HL-60 (cell line): Measurements from ENCODE around the gene TCEA2.

Experiments used
- DNase-seq, 2 experiments: peaks; one replicate each; pipeline ENCODE4 v3.0.0-alpha.2; 2010 to 2020; ENCODE audit warnings: low read depth in 1 of 2, low spot score in 1 of 2
- H3K27ac ChIP-seq: fragments of 250-450 bp; sonication (Bioruptor Pico); replicated peaks from 2 replicates; pipeline ENCODE4 v1.5.1; 2020; ENCODE audit warnings: mild to moderate bottlenecking, moderate library complexity
- H3K27me3 ChIP-seq: fragments of 250-450 bp; sonication (Bioruptor Pico); 2 replicates; pipeline ENCODE4 v1.5.1; 2021; ENCODE audit warnings: mild to moderate bottlenecking, moderate library complexity; ENCODE audit not compliant: insufficient read depth, poor library complexity, severe bottlenecking
- H3K4me3 ChIP-seq: replicated peaks from 2 replicates; pipeline ENCODE4 v1.5.1; 2011; ENCODE audit warnings: mild to moderate bottlenecking, control low read depth, low read length; ENCODE audit not compliant: insufficient read depth
- CTCF ChIP-seq: IDR thresholded peaks from one replicate; pipeline ENCODE4 v1.5.1; 2011; ENCODE audit warnings: low read length, control low read depth, inconsistent platforms; ENCODE audit not compliant: insufficient read depth
- GABPA ChIP-seq: IDR thresholded peaks from 2 replicates; pipeline ENCODE4 v1.6.1; 2012; ENCODE audit warnings: low read depth
- POLR2AphosphoS5 ChIP-seq: IDR thresholded peaks from 2 replicates; pipeline ENCODE4 v1.6.1; 2012; ENCODE audit warnings: low read depth
- SPI1 ChIP-seq: IDR thresholded peaks from 2 replicates; pipeline ENCODE4 v1.6.1; 2012; ENCODE audit warnings: low read depth, mild to moderate bottlenecking, borderline replicate concordance
- TF ChIP-seq, protein P1 (sequence below): IDR thresholded peaks from 2 replicates; pipeline ENCODE4 v1.6.1; 2012; ENCODE audit warnings: low read depth; ENCODE audit not compliant: insufficient replicate concordance

TCEA2 gene

DNA sequence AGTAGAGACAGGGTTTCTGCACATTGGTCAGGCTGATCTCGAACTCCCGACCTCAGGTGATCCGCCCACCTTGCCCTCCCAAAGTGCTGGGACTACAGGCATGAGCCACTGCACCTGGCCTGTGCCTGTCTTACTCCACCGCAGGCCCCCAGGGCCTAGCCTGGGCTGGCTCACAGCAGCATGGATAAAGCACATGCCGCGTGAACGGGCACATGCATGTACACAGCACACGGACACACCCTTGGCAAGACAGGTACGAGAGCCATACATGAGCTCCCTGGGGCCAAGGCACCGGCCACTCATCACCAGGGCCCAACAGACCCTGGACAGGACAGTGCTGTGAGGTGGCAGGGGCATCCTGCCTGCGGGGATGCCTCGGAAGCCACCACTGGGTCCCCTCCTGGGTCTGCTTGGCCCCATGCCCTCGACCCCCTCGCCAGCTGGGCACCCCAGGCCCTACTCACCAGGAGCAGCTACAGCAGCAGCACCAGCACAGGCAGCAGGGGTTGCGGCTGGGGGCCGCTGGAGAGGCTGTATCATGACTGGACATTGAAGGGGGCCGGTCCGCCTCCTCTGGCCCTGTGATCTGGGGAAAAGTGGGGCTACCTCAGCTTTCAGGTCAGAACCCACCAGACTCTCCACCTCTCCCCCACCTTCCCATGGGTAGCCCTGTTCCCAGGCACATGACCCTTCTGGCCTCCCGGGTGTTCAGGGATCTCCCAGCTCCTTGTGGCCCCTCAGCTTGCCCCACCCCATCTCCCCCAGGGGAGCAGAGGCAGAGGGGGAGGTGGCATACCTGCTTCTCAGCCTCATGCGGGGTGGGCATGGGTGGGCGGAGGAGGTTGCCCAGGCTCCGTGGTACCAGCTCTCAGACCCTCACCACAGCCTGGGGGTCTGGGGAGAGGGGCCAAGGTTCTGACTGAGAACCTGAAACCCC is 13.3 kb downstream of the TCEA2 start:
- peak overlapping the region; percentile 83 for H3K4me3 ChIP-seq
- H3K27ac ChIP-seq, result peak overlapping the region; percentile 97

DNA sequence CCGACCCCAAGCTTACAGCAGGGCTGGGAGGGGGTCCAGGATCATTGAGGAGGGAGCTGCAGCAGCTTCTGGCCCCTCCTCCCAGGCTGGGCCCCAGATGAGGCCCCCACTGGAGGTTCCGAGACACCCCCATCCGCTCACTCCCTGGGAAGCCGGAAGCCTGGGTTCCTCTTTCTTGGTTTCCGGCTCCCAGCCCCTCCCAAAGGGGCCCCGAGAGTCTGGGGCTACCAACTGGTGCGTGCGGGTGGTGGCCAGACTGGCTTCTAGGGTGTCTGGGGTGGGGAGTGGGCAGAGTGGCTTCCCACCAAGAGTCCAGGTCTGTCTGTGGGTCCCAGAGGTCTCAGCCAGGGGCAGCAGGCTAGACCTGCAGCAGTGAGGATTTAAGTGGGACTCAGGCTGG is 14.1 kb downstream of the TCEA2 start:
- peak; percentile 79 to 94 for DNase-seq
- Histone ChIP-seq H3K27me3 (no peaks in the 10 kb centered on the region), H3K27ac (peak overlapping the region; percentile 97), H3K4me3 (peak overlapping the region; percentile 83)
- TF ChIP-seq GABPA (peak; percentile 67), POLR2AphosphoS5 (peak; percentile 30), SPI1 (peak; percentile 98), CTCF (no peak)
- TF ChIP-seq, protein P1, sequence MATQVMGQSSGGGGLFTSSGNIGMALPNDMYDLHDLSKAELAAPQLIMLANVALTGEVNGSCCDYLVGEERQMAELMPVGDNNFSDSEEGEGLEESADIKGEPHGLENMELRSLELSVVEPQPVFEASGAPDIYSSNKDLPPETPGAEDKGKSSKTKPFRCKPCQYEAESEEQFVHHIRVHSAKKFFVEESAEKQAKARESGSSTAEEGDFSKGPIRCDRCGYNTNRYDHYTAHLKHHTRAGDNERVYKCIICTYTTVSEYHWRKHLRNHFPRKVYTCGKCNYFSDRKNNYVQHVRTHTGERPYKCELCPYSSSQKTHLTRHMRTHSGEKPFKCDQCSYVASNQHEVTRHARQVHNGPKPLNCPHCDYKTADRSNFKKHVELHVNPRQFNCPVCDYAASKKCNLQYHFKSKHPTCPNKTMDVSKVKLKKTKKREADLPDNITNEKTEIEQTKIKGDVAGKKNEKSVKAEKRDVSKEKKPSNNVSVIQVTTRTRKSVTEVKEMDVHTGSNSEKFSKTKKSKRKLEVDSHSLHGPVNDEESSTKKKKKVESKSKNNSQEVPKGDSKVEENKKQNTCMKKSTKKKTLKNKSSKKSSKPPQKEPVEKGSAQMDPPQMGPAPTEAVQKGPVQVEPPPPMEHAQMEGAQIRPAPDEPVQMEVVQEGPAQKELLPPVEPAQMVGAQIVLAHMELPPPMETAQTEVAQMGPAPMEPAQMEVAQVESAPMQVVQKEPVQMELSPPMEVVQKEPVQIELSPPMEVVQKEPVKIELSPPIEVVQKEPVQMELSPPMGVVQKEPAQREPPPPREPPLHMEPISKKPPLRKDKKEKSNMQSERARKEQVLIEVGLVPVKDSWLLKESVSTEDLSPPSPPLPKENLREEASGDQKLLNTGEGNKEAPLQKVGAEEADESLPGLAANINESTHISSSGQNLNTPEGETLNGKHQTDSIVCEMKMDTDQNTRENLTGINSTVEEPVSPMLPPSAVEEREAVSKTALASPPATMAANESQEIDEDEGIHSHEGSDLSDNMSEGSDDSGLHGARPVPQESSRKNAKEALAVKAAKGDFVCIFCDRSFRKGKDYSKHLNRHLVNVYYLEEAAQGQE, result no peak

More for the DNA sequence above, 13.3 kb downstream of the TCEA2 start:
- DNase-seq, result no peak
- no peaks in the 10 kb centered on the region for H3K27me3 ChIP-seq
- TF ChIP-seq POLR2AphosphoS5 (no peak; the same call in 1 of the 2 replicates), CTCF (no peak), SPI1 (no peak), GABPA (no peak)
- TF ChIP-seq, protein P1, result no peak

DNA sequence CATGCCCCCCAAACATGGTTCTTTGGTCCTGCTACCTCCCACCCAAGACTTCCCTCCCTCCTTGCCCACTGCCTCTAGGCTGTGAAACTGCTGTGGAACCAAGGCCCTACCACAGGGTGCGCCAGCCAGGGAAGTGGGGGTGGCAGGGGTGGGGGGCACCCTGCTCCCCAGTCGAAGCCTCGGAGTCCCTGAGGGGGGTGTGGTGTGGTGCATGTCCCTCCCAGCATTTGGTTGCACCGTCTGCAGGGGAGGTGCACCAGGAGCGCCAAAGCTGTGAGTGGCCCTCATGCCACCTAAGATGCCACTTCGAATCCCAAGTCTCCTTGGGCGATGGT is 14.5 kb downstream of the TCEA2 start:
- no peak for DNase-seq
- TF ChIP-seq SPI1 (no peak), GABPA (no peak), CTCF (no peak), POLR2AphosphoS5 (no peak; the same call in 1 of the 2 replicates)
- TF ChIP-seq, protein P1, result no peak
- no peaks in the 10 kb centered on the region for H3K27me3 ChIP-seq
- peak overlapping the region; percentile 97 for H3K27ac ChIP-seq
- peak overlapping the region; percentile 83 for H3K4me3 ChIP-seq
